NCI-H2171 (cell line): ENCODE data around the gene POLR2L.

ENCODE experiments used
- DNase-seq: peaks from one replicate; lab custom pipeline; 2025; lab: John Stamatoyannopoulos, UW

POLR2L gene

DNA sequence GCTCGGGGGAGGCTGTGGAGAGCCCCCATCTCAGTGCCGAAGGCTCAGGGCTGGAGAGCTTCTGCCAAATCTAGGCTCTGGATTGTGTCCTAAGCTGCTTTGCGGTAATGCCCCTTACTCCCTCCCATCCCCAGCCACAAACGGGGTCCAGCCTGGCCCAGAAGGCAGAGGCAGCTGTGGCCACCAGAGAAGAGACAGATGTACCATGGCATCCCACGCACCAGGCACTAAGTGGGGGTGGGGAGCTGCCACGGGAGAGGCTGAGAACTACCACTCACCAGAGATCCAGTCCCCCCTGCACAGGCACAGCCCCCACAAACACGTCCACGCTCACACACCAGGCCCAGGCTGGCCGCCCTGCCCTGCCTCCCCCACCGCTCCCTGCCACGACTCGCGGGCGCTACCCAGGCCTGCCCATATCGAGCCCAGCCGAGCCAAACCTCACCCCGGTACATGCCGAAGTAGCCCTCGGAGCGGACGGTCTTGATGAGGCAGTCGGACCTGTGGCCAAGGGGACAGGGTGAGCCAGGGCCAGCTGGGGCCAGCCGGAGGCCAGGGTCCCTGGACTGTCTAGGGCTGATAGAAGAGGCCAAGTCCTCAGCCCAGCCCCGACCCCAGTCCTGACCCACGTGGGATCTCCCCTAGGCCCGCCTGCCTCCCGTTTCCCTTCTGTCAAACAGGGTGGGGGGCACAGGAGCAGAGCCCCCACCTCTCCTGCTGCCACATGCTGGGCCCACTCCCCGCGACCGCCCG lies 48.1 kb downstream of the POLR2L start:
- no peak for DNase-seq

DNA sequence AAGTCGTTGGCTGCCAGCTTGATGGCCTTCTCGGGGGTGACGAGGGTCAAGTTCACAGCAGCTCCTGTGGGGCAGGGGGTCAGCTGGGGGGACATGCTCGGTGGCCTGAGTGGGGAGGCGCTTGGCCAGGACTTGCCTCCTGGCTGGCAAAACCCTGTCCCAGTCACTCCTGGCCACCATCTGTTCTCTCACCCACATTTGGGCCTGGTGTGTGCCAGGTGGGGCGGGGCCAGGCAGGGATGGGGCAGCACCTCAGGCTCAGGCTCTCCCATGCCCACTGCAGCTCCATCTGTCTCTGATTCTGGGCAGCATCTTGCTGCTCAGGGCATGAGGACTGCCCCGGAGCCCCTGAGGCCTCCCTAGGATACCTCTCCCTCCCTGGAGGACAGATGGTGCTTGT lies 48.8 kb downstream of the POLR2L start:
- DNase-seq = no peak

GRCh38 chr11:792873-793272 lies 49.5 kb downstream of the POLR2L start:
- DNase-seq = no peak

DNA sequence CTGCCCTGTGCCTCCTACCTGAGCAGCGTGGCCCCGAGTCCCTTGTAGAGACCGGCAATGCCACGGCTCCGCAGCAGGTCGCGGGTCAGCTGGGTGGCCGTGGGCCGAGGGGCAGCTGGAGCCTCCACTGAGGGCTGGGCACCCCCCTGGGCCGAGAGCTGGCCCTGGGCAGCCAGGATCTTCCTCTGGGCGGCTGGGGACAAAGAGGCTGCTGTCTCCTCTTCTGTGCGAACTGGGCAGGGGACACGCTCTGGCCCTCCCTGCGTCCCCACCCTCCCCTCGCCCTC lies 49.9 kb downstream of the POLR2L start:
- no peak for DNase-seq

DNA sequence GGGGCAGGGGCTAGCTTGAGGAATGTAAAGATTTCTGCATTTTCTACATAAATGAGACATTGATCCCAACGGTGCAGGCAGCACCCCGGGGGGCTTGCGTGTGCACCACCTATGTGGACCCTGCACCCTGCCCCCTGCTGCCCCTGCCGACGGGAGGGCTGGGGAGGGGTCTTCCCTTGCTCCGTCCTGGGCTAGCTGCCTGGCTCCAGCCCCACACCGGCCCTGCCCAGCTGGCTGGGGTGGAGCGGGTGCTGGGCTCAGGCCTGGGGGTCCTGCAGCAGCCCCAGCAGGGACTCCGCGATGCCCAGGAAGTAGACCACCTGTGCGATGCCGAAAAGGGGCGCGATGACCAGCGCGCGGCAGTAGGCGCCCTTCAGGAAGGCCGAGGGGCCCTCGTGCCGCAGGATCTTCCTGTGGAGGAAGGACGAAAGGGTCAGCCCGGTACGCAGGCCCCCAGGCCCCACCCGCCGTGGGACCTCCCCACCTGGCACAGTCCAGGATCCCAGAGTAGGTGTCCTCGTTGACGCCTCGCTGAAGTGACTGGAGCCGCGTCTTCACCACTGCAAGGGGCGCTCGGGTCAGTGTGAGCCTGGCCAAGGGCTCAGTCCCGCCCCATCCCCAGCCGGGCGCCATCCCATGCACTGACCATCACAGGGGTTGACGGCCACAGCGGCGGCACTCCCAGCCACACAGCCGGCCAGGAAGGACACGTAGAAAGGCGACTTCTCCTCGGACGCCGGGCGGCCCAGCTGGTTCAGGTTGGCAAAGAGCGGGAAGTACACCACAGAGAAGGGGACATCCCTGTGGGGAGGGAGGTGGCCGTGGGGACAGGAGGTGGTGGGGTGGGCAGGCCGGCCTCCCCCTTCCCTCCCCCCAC lies 50.4 kb downstream of the POLR2L start:
- DNase-seq = no peak

GRCh38 chr11:790721-791564 lies 51.4 kb downstream of the POLR2L start:
- DNase-seq = no peak

GRCh38 chr11:789943-790342 lies 52.4 kb downstream of the POLR2L start, which contains the start of gene CEND1:
TSS of gene CEND1 (minus strand) at chr11:790090. CDS start at chr11:788576, 1,514 bp downstream.
- DNase-seq = no peak
